H1 (cell line): ENCODE measurements around the gene ATAD3A. TPM values are rescaled to one million over a fixed set of nuclear protein-coding genes. Genes with fewer than 3 reads are reported as not detected.

Source experiments
- BACH1 ChIP-seq: IDR thresholded peaks from 2 replicates; pipeline ENCODE4 v1.6.1; 2012; ENCODE audit warnings: low read length, improper control_type of control experiment
- KDM4A ChIP-seq: IDR thresholded peaks from one replicate; pipeline ENCODE4 v1.7.1; 2012; ENCODE audit warnings: low read depth, mild to moderate bottlenecking, moderate library complexity, low read length, inconsistent platforms; ENCODE audit not compliant: severe bottlenecking
- KDM5A ChIP-seq: fragments of 200-600 bp; IDR thresholded peaks from 2 replicates; pipeline ENCODE4 v1.7.1; 2012; ENCODE audit warnings: mild to moderate bottlenecking, low read length, inconsistent platforms, mixed read lengths
- SP4 ChIP-seq: IDR thresholded peaks from 2 replicates; pipeline ENCODE4 v1.6.1; 2012; ENCODE audit warnings: low read length, inconsistent platforms
- polyA plus RNA-seq, 7 experiments: library from polyadenylated mRNA; depleted of rRNA in 3 of 7; stranded (reverse) in 5 of 7; unstranded in 2 of 7; fragments of >200 nt in 5 of 7; fragments of 200-250 nt in 2 of 7; gene quantifications; 1 replicate in 5 of 7; 2 replicates in 1 of 7; 4 replicates in 1 of 7; pipeline versions ENCODE4 v1.2.1 to v1.2.3, GENCODE V29; 2011 to 2013; ENCODE audit warnings: missing spikeins in 2 of 7, mixed read lengths in 2 of 7
- total RNA-seq: library from RNA; stranded (reverse); fragmentation: NEBNext Ultra II Directional; extraction: Animal tissue kit (Norgen Biotek cat#: 25700); gene quantifications from 2 replicates; pipeline ENCODE4 v1.2.1, GENCODE V29; 2021
- TF ChIP-seq, protein P1 (sequence below): IDR thresholded peaks from 2 replicates; pipeline ENCODE4 v1.6.1; 2011; ENCODE audit warnings: low read length, improper control_type of control experiment
- TF ChIP-seq, protein P2 (sequence below), 3 experiments: IDR thresholded peaks; 1 replicate in 2 of 3; 2 replicates in 1 of 3; pipeline versions ENCODE4 v1.5.1 to v1.6.1; 2011; ENCODE audit warnings: low read length in 3 of 3, mild to moderate bottlenecking in 3 of 3, inconsistent platforms in 2 of 3, low read depth in 1 of 3, moderate library complexity in 1 of 3; ENCODE audit not compliant: insufficient read depth in 1 of 3; ENCODE audit errors: control extremely low read depth in 1 of 3

ATAD3A gene
- total and polyA plus RNA-seq, 2 of the 8 experiments (the other 6 are each of a cell fraction or from before 2014, with no cell fraction given), result 28.3 to 64.7 TPM

DNA sequence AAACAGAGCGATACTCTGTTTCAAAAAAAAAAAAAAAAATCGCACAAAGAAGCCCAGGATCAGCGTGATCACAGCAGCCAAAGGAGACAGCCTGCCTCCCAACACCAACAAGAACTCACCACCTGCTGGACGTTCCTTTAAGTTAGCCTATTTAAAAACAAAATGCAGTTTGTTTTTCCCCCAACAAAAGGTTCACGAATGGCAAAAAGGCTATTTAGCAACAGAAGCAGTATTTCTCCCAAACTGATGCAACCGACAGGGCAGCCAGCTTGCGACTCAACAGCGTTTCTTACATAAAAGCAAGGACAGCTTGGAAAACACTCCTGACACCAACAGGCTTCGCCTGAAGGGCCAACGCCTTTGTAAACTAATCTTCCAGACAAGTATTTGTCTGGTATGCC, 55.9 kb downstream of the ATAD3A start (continued):
- TF ChIP-seq, protein P1, sequence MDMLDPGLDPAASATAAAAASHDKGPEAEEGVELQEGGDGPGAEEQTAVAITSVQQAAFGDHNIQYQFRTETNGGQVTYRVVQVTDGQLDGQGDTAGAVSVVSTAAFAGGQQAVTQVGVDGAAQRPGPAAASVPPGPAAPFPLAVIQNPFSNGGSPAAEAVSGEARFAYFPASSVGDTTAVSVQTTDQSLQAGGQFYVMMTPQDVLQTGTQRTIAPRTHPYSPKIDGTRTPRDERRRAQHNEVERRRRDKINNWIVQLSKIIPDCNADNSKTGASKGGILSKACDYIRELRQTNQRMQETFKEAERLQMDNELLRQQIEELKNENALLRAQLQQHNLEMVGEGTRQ, result no peak
- TF ChIP-seq KDM4A (no peak), SP4 (no peak), KDM5A (no peak), BACH1 (no peak)
- TF ChIP-seq, protein P2, sequence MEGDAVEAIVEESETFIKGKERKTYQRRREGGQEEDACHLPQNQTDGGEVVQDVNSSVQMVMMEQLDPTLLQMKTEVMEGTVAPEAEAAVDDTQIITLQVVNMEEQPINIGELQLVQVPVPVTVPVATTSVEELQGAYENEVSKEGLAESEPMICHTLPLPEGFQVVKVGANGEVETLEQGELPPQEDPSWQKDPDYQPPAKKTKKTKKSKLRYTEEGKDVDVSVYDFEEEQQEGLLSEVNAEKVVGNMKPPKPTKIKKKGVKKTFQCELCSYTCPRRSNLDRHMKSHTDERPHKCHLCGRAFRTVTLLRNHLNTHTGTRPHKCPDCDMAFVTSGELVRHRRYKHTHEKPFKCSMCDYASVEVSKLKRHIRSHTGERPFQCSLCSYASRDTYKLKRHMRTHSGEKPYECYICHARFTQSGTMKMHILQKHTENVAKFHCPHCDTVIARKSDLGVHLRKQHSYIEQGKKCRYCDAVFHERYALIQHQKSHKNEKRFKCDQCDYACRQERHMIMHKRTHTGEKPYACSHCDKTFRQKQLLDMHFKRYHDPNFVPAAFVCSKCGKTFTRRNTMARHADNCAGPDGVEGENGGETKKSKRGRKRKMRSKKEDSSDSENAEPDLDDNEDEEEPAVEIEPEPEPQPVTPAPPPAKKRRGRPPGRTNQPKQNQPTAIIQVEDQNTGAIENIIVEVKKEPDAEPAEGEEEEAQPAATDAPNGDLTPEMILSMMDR (IDR thresholded peaks at IDR 0.05; ENCODE audit: control extremely low read depth in 1 of 3, insufficient read depth in 1 of 3, low read depth in 1 of 3, low read length in 3 of 3), result no peak
- TF ChIP-seq, all 59 proteins: peak for 0
